Fibroblast of skin of left biceps (primary cell): Measurements from ENCODE around the gene CIAPIN1.

Experiments used
- DNase-seq, 2 experiments: peaks; one replicate each; pipeline ENCODE4 v3.0.0-alpha.2; 2013; ENCODE audit warnings: low read depth in 2 of 2

CIAPIN1 gene

GRCh38 chr16:57382535-57383275 lies 64.5 kb downstream of the CIAPIN1 start:
- no peak for DNase-seq

DNA sequence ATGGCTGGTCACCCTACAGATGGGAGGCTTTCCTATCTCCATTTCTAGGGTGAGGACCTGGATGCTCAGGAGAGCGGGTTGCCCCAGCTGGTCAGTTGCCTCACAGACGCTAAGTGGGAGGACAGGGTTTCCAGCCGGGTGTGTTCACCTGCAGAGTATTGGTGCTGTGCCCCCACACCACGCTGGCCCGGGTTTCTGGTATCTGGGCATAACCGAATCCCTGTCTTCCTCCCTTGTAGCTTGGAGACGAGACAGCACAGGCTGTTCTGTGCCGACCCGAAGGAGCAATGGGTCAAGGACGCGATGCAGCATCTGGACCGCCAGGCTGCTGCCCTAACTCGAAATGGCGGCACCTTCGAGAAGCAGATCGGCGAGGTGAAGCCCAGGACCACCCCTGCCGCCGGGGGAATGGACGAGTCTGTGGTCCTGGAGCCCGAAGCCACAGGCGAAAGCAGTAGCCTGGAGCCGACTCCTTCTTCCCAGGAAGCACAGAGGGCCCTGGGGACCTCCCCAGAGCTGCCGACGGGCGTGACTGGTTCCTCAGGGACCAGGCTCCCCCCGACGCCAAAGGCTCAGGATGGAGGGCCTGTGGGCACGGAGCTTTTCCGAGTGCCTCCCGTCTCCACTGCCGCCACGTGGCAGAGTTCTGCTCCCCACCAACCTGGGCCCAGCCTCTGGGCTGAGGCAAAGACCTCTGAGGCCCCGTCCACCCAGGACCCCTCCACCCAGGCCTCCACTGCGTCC lies 65.2 kb downstream of the CIAPIN1 start:
- DNase-seq = no peak

DNA sequence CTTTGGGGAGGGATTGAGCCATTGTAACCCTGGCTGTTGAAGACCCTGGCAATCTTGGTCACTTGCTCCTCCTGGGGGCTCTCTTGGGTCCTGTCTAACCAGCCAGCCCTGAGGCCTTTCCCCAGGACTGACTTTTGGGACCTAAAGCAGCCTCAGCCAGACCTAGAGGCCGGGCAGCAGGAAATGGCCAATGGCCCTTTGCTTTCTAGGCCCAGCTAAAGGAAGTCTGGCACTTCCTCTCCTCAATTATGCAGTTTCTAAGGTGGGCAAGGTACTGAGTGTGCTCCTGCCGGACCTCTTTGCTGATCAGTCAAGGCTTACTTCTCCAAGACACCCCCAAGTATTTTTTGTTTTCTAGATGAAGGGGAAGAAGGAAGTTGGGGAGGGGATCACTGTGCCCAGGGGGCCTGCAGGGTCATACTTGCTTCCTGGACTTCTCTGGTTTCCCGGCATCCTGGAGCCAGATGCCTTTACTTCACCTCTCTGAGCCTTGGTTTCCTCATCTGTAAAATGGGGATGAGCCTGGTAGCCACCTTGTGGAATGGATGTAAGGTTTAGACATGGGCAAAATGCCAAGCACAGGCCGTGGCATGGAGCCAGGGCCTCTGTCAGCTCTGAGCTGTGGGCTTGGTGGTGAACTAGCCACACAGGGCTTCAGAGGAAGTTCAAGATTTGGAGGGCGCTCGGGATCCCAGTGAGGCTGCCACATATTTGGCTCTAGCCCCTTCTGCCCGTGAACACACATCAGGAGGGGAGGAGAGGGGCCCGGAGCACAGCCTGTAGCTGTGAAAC lies 66.3 kb downstream of the CIAPIN1 start:
- DNase-seq = no peak

DNA sequence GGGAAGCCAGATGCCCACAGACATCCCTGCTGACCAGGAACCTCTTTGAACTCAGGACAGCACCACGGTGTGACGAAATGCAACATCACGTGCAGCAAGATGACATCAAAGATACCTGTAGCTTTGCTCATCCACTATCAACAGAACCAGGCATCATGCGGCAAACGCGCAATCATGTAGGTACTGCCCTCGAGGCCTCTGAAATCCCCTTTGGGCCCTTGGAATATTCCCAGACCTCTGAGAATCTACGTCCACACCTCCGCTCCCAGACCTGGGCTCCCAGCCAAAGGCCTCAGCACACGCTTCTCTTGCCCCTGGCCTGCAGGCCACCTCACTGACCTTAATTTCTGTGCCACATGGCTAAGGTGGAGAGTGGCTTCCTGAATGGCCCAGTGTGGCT lies 67.6 kb downstream of the CIAPIN1 start:
- no peak for DNase-seq
